ENCODE measurements around the gene PRKRA. TPM values are rescaled to one million over a fixed set of nuclear protein-coding genes. Genes with fewer than 3 reads are reported as not detected.

Gene PRKRA
- polyA plus RNA-seq, 1 of the 3 experiments (the other 2 are of a cell fraction), result 44.3 TPM

GRCh38 chr2:178429336-178429735, 21.6 kb downstream of the PRKRA start:
- POLR2A ChIA-PET, result interaction anchor here (1.3 kb wide), 1 partner anchor 16 kb away, joined by 3 read pairs; no protein-coding TSS in a partner anchor
- no peaks in the 10 kb centered on the region for H3K9me3 ChIP-seq
- no peak overlapping the region for H3K9ac ChIP-seq
- CTCF ChIA-PET, result interaction anchor here (2.2 to 5.1 kb wide), 2 partner anchors 11 to 15 kb away, joined by 9 to 33 read pairs; no protein-coding TSS in a partner anchor
- H3K4me2 ChIP-seq, result no peak overlapping the region
- no peaks in the 10 kb centered on the region for H3K4me1 ChIP-seq (ENCODE audit: control insufficient read depth in 1 of 2, insufficient read depth in 2 of 2, low read depth in 1 of 2, low read length in 1 of 2)
- TF ChIP-seq POLR2AphosphoS5 (IDR thresholded peaks at IDR 0.05; ENCODE audit: low read depth, low read length), result no peak
- no peak for TF ChIP-seq RAD21 (IDR thresholded peaks at IDR 0.05; ENCODE audit: low read length)
- TF ChIP-seq EP300 (IDR thresholded peaks at IDR 0.05; ENCODE audit: borderline replicate concordance in 1 of 2, low read depth in 1 of 2, low read length in 1 of 2), result no peak
- no peak for TF ChIP-seq CTCF (IDR thresholded peaks at IDR 0.05)
- TF ChIP-seq RXRA (IDR thresholded peaks at IDR 0.05; ENCODE audit: borderline replicate concordance, low read depth), result no peak
- TF ChIP-seq USF2 (IDR thresholded peaks at IDR 0.05; ENCODE audit: borderline replicate concordance, low read depth, low read length), result no peak
- no peak for TF ChIP-seq RFX5 (IDR thresholded peaks at IDR 0.05; ENCODE audit: low read length)
- TF ChIP-seq IRF3 (IDR thresholded peaks at IDR 0.05; ENCODE audit: low read depth, low read length), result no peak
- no peak for TF ChIP-seq FOXJ3 (CRISPR knock-in tag; IDR thresholded peaks at IDR 0.05)
- TF ChIP-seq RCOR1 (IDR thresholded peaks at IDR 0.05; ENCODE audit: low read length), result no peak
- no peak for TF ChIP-seq GATA2 (CRISPR knock-in tag; IDR thresholded peaks at IDR 0.05)
- TF ChIP-seq NFIC (IDR thresholded peaks at IDR 0.05; ENCODE audit: borderline replicate concordance), result no peak
- no peak for TF ChIP-seq FOXM1 (IDR thresholded peaks at IDR 0.05; ENCODE audit: low read depth)
- no peak for TF ChIP-seq GABPA (IDR thresholded peaks at IDR 0.05; ENCODE audit: low read depth)
- no peak for TF ChIP-seq ELF1 (IDR thresholded peaks at IDR 0.05)
- no peak for TF ChIP-seq USF1 (IDR thresholded peaks at IDR 0.05; ENCODE audit: borderline replicate concordance, low read depth)
- peaks cover 16% of the 10 kb centered on the region for H3F3A ChIP-seq (replicated peaks; ENCODE audit: insufficient read depth)
- DNase-seq, result no peak
- H3K9me2 ChIP-seq, result no peaks in the 10 kb centered on the region
- H4K20me1 ChIP-seq (ENCODE audit: insufficient read depth), result no peaks in the 10 kb centered on the region
- H2AFZ ChIP-seq (ENCODE audit: low read depth), result no peak overlapping the region
- H3K27ac ChIP-seq (ENCODE audit: low read depth in 2 of 2, low read length in 1 of 2), result no peak overlapping the region
- peaks cover 11% of the 10 kb centered on the region for H3K79me2 ChIP-seq (ENCODE audit: insufficient read depth)
- peaks cover 52 to 58% of the 10 kb centered on the region in 2 experiments for H3K36me3 ChIP-seq (replicated peaks in 1 of 2; ENCODE audit: control insufficient read depth in 1 of 2, insufficient read depth in 2 of 2, low read length in 1 of 2)
- H3K27me3 ChIP-seq (ENCODE audit: insufficient read depth), result no peaks in the 10 kb centered on the region
- H3K4me3 ChIP-seq (ENCODE audit: low read depth in 2 of 2, low read length in 1 of 2), result no peak overlapping the region

Measured in SK-N-SH (cell line).